Thymus (tissue), 2 donors: ENCODE results near the gene CD274. TPM values are rescaled to one million over a fixed set of nuclear protein-coding genes. Genes with fewer than 3 reads are reported as not detected.

Source experiments
- polyA plus RNA-seq: library from polyadenylated mRNA; stranded (reverse); fragments of 200-250 nt; gene quantifications from one replicate; pipeline ENCODE4 v1.2.3, GENCODE V29; 2013
- total RNA-seq: library from RNA; stranded (reverse); fragments of 120-200 nt; gene quantifications from one replicate; pipeline ENCODE4 v1.2.4, GENCODE V29; 2013
- donor health status: healthy.

CD274 gene
- total and polyA plus RNA-seq, 2 donors, result 10.9 to 21.7 TPM

Other genes with a start within 250 kb of the CD274 start
- 0.05 TPM for gene INSL4, start 219.1 kb upstream of the CD274 start, total RNA-seq
- 0.18 TPM for gene INSL4, start 219.1 kb upstream of the CD274 start, polyA plus RNA-seq
- 5.2 TPM for gene RLN2, start 145.8 kb upstream of the CD274 start, total RNA-seq
- gene RLN2, start 145.8 kb upstream of the CD274 start, polyA plus RNA-seq, result 3.1 TPM
- gene RLN1, start 110.7 kb upstream of the CD274 start, total RNA-seq, result 3.6 TPM
- 1.3 TPM for gene RLN1, start 110.7 kb upstream of the CD274 start, polyA plus RNA-seq
- 53.7 TPM for gene PLGRKT, start 12.6 kb upstream of the CD274 start, total RNA-seq
- gene PLGRKT, start 12.6 kb upstream of the CD274 start, polyA plus RNA-seq, result 38.8 TPM
- gene PDCD1LG2, start 60.0 kb downstream of the CD274 start, total RNA-seq, result 8.2 TPM
- 3.4 TPM for gene PDCD1LG2, start 60.0 kb downstream of the CD274 start, polyA plus RNA-seq
- 23.9 TPM for gene RIC1, start 178.6 kb downstream of the CD274 start, total RNA-seq
- 10.3 TPM for gene RIC1, start 178.6 kb downstream of the CD274 start, polyA plus RNA-seq